Right lobe of liver (tissue), 4 donors: Measurements from ENCODE around the gene ADGRG6.

Experiments used
- POLR2A ChIP-seq: fragments of 450-650 bp; IDR thresholded peaks from one replicate; pipeline ENCODE4 v1.6.1; 2017; ENCODE audit warnings: antibody characterized with exemption, mild to moderate bottlenecking
- TF ChIP-seq, protein P1 (sequence below), 4 donors: fragments of 200-600 bp in 3 of 4; fragments of 450-650 bp in 1 of 4; IDR thresholded peaks; one replicate each; pipeline versions ENCODE4 v1.5.1 to v1.8.0; 2016 to 2022; ENCODE audit warnings: antibody characterized with exemption in 4 of 4, mild to moderate bottlenecking in 2 of 4
- donor health status: DM: no; HTN: no; CAD: no.
- donor health status: DM: no; HTN: no; CAD: no.
- donor health status: DM: no; HTN: yes; CAD: no.

DNA sequence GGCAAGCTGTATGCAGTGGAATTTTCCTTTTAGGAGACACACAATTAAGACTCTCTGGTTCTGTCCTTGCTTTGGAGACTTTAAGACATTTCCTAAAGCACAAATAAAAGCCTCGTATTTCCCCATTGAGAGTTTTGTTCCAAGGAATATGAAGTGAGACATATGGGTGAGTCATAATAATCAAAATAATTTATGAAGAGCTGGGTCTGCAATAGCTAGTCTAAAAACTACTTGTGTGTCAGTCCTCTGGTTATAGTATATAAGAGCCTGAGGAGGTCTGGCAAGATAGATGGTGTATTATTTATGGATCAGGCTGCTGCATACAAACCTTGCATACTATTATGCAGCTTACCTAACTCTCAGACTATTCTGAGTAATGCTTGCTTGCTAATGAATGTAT, 142.6 kb downstream of the ADGRG6 start:
- TF ChIP-seq, protein P1, sequence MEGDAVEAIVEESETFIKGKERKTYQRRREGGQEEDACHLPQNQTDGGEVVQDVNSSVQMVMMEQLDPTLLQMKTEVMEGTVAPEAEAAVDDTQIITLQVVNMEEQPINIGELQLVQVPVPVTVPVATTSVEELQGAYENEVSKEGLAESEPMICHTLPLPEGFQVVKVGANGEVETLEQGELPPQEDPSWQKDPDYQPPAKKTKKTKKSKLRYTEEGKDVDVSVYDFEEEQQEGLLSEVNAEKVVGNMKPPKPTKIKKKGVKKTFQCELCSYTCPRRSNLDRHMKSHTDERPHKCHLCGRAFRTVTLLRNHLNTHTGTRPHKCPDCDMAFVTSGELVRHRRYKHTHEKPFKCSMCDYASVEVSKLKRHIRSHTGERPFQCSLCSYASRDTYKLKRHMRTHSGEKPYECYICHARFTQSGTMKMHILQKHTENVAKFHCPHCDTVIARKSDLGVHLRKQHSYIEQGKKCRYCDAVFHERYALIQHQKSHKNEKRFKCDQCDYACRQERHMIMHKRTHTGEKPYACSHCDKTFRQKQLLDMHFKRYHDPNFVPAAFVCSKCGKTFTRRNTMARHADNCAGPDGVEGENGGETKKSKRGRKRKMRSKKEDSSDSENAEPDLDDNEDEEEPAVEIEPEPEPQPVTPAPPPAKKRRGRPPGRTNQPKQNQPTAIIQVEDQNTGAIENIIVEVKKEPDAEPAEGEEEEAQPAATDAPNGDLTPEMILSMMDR (IDR thresholded peaks at IDR 0.05): no peak
- TF ChIP-seq POLR2A: no peak
